ENCODE data around the gene TMX2.
A peak's percentile ranks its signal among the peaks of the same experiment; 100 is the strongest.
"Not testable (repeated sequence)": the region's sequence is repeated elsewhere in the genome, so short reads cannot be mapped to it uniquely, and the experiment has no call there.

The TMX2 gene, protein sequence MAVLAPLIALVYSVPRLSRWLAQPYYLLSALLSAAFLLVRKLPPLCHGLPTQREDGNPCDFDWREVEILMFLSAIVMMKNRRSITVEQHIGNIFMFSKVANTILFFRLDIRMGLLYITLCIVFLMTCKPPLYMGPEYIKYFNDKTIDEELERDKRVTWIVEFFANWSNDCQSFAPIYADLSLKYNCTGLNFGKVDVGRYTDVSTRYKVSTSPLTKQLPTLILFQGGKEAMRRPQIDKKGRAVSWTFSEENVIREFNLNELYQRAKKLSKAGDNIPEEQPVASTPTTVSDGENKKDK

GRCh38 chr11:57712256-57713150, at the start of gene TMX2:
TSS of gene TMX2 (plus strand) at chr11:57712593. CDS start at chr11:57712619, 26 bp downstream.
- peak; percentile 90 for DNase-seq

DNA sequence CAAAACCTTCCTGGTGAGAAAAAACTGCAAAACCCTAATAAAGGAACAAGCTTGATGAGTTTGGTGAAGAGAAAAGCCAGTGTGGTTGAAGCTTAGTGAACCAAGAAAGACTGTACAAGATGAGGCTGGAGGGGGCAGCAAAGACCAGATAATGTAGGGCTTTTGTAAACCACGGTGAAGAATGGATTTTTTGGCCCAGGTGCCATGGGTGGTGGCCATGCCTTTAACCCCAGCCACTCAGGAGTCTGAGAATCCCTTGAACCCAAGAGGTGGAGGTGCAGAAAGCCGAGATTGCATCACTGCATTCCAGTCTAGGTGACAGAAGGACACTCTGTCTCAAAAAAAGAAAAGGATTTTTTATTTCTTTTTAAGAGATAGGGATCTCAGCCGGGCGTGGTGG, 49.5 kb upstream of the TMX2 start:
- DNase-seq: no peak

GRCh38 chr11:57663975-57664374, 48.4 kb upstream of the TMX2 start:
- DNase-seq: no peak

DNA sequence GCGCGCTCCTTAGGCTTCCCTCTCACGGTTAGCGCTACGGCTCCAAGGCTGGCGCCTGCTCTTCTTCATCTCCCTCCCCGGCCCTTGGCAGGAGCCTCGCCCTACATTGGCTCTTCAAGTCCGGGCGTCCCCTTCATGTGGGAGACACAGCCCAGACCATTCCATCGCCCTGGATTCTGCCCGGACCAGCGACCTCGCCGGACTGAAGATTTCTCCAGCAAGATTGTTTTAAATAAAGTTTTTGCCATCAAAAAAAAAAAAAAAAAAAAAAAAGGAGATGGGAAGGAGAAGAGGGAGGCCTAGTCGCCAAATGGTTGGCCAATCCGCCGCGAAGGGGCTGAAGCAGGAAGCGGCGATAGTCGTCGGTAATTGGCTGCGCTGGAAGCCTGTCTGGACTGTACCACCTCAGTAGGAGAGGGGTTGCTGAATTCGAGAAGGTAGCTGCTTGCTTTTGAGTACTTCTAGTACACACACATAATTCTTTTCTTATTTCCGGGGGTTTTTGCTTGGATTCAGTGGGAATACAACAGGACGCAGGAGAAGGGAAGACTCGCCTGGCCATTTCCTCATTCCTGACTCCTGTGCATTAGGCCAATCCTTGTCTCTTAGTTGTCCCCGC, 45.2 kb upstream of the TMX2 start:
- DNase-seq: peak; percentile 92

- DNase-seq: peak; percentile 99
Observed at GRCh38 chr11:57667736-57668433, 44.5 kb upstream of the TMX2 start, which contains the start of gene ZDHHC5. TSS of gene ZDHHC5 (plus strand) at chr11:57668114. CDS start at chr11:57673091, 4,977 bp downstream.

- DNase-seq: peak; percentile 45
Observed at GRCh38 chr11:57668434-57668782, 44.0 kb upstream of the TMX2 start.

DNA sequence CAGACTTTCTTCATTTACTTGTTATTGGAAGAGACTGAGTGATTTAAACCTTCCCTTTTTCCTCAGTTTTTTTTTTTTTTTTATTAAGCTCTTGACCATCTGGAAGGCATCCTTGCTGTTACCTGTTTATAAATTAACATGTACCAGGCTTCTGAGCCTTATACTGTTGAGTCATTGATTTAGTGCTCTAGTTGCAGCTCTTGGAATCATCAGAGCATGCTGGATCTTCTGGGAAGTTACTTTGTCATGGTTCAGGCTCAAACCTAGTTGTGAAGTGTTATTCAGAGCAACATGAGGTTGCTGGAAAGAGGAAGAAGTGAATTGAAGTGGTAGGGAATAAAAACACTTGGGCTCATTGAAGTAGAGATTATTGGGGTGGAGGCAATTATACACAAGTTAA, 38.1 kb upstream of the TMX2 start:
- no peak for DNase-seq

- DNase-seq: no peak
Observed at GRCh38 chr11:57675176-57675941, 37.0 kb upstream of the TMX2 start.

DNA sequence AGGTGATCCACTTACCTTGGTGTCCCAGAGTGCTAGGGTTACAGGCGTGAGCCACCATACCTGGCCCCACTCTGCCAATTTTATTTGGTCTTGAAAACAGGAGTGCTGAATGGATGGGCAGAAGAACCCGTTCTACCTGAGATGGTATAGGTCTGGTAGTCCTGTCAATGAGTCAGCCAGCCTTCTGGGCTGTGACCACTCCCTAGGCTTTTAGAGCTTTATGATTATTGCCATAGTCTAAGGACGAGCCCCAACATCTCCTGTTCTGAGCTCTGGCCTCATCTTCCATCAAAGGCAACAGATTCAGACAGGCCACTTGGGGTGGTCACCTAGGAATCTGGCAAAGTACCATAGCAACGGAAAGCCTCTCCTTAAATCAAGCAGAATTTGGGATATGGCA, 33.0 kb upstream of the TMX2 start:
- DNase-seq: no peak

GRCh38 chr11:57680552-57680874, 31.9 kb upstream of the TMX2 start:
- DNase-seq: no peak

GRCh38 chr11:57681168-57681567, 31.2 kb upstream of the TMX2 start:
- no peak for DNase-seq

- DNase-seq: not testable (repeated sequence)
Observed at GRCh38 chr11:57690474-57690873, 21.9 kb upstream of the TMX2 start.

DNA sequence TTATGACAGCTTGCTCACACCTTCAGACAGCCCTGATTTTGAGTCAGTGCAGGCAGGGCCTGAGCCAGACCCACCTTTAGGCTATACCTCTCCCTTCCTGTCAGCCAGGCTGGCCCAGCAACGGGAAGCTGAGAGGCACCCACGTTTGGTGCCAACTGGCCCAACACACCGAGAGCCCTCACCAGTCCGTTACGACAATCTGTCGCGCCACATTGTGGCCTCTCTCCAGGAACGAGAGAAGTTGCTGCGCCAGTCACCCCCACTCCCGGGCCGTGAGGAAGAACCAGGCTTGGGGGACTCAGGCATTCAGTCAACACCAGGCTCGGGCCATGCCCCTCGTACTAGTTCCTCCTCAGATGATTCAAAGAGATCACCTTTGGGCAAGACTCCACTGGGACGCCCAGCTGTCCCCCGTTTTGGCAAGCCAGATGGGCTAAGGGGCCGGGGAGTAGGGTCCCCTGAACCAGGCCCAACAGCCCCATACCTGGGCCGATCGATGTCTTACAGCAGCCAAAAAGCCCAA, 13.5 kb upstream of the TMX2 start:
- no peak for DNase-seq

DNA sequence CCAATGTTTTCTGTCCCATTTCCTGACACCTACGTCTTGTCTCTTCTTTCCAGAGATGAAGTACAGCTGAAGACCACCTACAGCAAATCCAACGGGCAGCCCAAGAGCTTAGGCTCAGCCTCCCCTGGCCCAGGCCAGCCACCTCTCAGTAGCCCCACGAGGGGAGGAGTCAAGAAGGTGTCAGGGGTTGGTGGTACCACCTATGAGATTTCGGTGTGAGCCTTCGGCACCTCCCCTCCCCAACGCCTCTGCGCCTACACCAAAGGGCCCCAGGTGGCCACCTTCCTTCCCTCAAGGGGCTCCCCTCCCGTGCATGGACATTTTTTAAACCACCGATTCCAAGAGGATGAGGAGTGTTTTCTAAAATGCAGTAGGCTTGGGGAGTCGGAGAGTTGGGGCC, 12.6 kb upstream of the TMX2 start:
- DNase-seq: no peak

DNA sequence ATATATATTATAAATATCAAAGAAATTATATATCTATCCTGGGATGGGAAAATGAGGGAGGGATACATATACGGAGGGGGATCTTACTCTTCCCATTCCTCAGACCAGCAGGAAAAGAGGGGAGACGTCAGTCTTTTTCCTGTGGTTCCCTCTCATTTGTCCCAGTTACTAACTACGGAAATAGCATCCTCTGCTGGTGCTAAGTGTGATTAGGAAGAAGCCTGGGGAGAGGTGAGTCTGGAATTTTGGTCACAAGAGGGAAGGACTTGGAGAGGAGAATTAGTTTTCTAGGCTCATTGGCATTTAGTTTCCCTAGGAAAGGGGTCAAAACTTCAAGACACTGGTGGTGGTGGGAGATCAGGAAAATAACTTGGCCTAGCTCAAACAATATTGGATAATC, 12.0 kb upstream of the TMX2 start:
- no peak for DNase-seq

GRCh38 chr11:57703341-57703740, 9.1 kb upstream of the TMX2 start:
- DNase-seq: no peak

GRCh38 chr11:57704932-57705331, 7.5 kb upstream of the TMX2 start:
- DNase-seq: no peak

GRCh38 chr11:57705432-57705831, 7.0 kb upstream of the TMX2 start:
- DNase-seq: not testable (repeated sequence)

DNA sequence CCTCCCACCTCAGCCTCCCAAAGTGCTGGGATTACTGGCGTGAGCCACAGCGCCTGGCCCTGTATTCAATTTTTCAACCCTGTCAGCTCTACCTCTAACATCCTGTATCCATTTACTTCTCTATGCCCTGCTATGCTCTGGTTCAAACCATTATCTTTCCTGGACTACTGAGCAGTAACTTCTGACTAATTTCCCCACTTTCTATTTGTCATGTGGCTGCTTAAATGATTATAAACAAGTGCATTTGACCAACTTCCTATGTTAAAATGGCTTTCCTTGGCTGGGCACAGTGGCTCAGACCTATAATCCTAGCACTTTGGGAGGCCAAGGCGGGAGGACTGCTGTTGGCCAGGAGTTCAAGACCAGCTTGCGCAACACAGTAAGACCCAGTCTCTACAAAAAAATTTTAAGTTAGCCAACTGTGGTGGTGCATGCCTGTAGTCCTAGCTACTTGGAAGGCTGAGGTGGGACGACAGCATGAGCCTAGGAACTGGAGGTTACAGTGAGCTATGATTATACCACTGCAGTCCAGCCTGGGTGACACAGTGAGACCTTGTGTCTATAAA, 2.5 kb upstream of the TMX2 start:
- DNase-seq: no peak

DNA sequence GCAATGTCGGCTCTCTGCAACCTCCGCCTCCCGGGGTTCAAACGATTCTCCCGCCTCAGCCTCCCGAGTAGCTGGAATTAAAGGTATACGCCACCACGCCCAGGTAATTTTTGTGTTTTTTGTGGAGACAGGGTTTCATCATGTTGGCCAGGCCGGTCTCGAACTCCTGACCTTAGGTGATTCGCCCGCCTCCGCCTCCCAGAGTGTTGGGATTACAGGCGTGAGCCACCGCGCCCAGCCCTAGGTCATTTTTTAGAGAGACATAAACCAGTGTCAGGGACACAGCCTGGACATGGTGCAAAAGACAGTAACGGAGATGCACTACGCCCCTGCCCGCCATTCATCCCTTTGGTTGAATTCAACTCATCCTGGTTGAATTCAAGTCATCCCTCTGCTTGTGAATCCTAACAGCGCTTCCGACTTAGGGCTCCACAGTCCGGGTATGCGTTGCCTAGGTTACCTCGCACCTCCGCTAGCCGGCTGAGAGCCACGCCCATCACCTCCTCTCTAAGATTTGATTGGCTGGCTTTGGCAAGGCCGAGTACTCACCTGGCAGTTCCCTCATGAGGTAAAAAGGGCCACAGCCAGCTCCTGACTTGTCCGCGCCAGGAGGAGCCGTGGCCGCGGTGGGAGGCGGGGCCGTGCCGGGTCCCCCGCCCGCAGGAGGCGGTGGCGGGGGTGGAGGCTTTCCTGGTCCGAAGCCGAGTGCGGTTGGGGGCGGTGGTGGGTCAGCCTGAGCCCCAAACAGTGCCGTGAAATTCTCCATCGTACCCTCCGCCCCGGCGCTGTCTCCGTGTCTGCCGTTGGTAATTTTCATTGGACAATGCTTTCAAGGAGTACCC, 758 bp upstream of the TMX2 start, which contains the start of gene MED19:
Gene MED19 (minus strand): TSS at position 802 of the 842 bp plus-strand sequence. CDS start 36 bp downstream, at position 766.
- peak; percentile 80 for DNase-seq

GRCh38 chr11:57713835-57714234, 1.4 kb downstream of the TMX2 start:
- no peak for DNase-seq

Data from CD4-positive, alpha-beta T cell treated with Interleukin-17A for 4 hours (primary cell).